AG04450 (cell line): ENCODE results near the gene OSBPL2. TPM values are rescaled to one million over a fixed set of nuclear protein-coding genes. Genes with fewer than 3 reads are reported as not detected.

Source experiments
- CTCF ChIA-PET: fragments of 300-600, 350-600 bp; formaldehyde crosslinking; extraction: SDS; loops from one replicate; lab custom pipeline; 2022; ENCODE audit warnings: antibody characterized with exemption, inconsistent platforms; lab: Charles Lee
- POLR2A ChIA-PET: fragments of 350-600 bp; formaldehyde crosslinking; extraction: SDS; loops from one replicate; lab custom pipeline; 2021; ENCODE audit warnings: antibody characterized with exemption, inconsistent platforms; lab: Yijun Ruan, JAX
- DNase-seq: peaks from one replicate; pipeline ENCODE4 v3.0.0-alpha.2; 2011; ENCODE audit warnings: low read depth, low spot score
- H3K27ac ChIP-seq: one replicate; pipeline ENCODE4 v1.5.1; 2012; ENCODE audit warnings: low read depth, low read length, control low read depth
- H3K27me3 ChIP-seq: one replicate; pipeline ENCODE4 v1.6.0; 2012; ENCODE audit warnings: low read length; ENCODE audit not compliant: control insufficient read depth, insufficient read depth
- H3K4me3 ChIP-seq: 2 replicates; pipeline ENCODE4 v1.5.1; 2011; ENCODE audit warnings: mild to moderate bottlenecking, low read depth, low read length, control low read depth
- H3K9me3 ChIP-seq: 2 replicates; pipeline ENCODE4 v1.5.1; 2012; ENCODE audit warnings: low read length; ENCODE audit not compliant: control insufficient read depth, insufficient read depth
- CTCF ChIP-seq: IDR thresholded peaks from 2 replicates; pipeline ENCODE4 v1.5.1; 2011; ENCODE audit warnings: low read depth, low read length, control low read depth, inconsistent platforms
- polyA plus RNA-seq: library from polyadenylated mRNA; depleted of rRNA; stranded (reverse); fragments of >200 nt; gene quantifications from 2 replicates; pipeline ENCODE4 v1.2.3, GENCODE V29; 2011

The OSBPL2 gene
- polyA plus RNA-seq, 1 experiment = 18.5 TPM

- H3K27me3 ChIP-seq = peaks cover 44% of the 10 kb centered on the region
- H3K4me3 ChIP-seq = no peak overlapping the region
- no peak for DNase-seq
- ChIA-PET POLR2A (no interaction called here), CTCF (no interaction called here)
- peaks cover 4% of the 10 kb centered on the region; the same call in 1 of the 2 replicates for H3K9me3 ChIP-seq
- TF ChIP-seq CTCF = no peak
- no peak overlapping the region for H3K27ac ChIP-seq
These were observed 11.4 kb upstream of the OSBPL2 start for GRCh38 chr20:62226707-62227590.

- Histone ChIP-seq H3K4me3 (no peak overlapping the region), H3K27ac (no peak overlapping the region), H3K27me3 (peaks cover 39% of the 10 kb centered on the region), H3K9me3 (peaks cover 4% of the 10 kb centered on the region; the same call in 1 of the 2 replicates)
- TF ChIP-seq CTCF = no peak
- no peak for DNase-seq
- ChIA-PET CTCF (no interaction called here), POLR2A (no interaction called here)
These were observed 10.7 kb upstream of the OSBPL2 start for GRCh38 chr20:62227591-62227976.

- ChIA-PET CTCF (no interaction called here), POLR2A (interaction anchor here (0.6 kb wide), 1 partner anchor 199 kb away, joined by 5 read pairs; no protein-coding TSS in a partner anchor)
- H3K27ac ChIP-seq = no peak overlapping the region
- no peak for DNase-seq
- TF ChIP-seq CTCF = no peak
- peaks cover 34% of the 10 kb centered on the region for H3K27me3 ChIP-seq
- H3K9me3 ChIP-seq = peaks cover 4% of the 10 kb centered on the region; the same call in 1 of the 2 replicates
- H3K4me3 ChIP-seq = no peak overlapping the region
These were observed 10.1 kb upstream of the OSBPL2 start for GRCh38 chr20:62227977-62228958.

- Histone ChIP-seq H3K27me3 (peaks cover 28% of the 10 kb centered on the region), H3K9me3 (peaks cover 4% of the 10 kb centered on the region), H3K4me3 (no peak overlapping the region), H3K27ac (no peak overlapping the region)
- no peak for TF ChIP-seq CTCF
- ChIA-PET POLR2A (no interaction called here), CTCF (no interaction called here)
- no peak for DNase-seq
These were observed 9.3 kb upstream of the OSBPL2 start for GRCh38 chr20:62228982-62229545.
